Measurements from ENCODE around the gene TMEM88.
A peak's percentile ranks its signal among the peaks of the same experiment; 100 is the strongest.

Gene TMEM88

GRCh38 chr17:7845359-7846062 is 9.4 kb upstream of the TMEM88 start:
- no peak for DNase-seq

DNA sequence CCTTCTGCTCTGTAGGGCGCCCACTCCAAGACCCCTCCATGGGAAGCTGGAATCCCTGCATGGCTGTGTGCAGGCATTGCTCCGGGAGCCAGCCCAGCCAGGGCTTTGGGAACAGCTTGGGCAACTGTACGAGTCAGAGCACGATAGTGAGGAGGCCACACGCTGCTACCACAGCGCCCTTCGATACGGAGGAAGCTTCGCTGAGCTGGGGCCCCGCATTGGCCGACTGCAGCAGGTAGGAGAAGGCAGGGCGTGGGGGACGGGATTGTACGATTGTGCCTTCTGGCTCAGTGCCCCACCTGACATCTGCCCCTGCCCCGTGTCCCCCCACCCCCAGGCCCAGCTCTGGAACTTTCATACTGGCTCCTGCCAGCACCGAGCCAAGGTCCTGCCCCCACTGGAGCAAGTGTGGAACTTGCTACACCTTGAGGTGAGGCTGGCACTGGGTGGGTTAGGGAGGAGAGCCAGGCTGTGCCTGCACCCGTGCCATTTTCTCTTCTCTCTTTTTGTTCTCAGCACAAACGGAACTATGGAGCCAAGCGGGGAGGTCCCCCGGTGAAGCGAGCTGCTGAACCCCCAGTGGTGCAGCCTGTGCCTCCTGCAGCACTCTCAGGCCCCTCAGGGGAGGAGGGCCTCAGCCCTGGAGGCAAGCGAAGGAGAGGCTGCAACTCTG is 8.7 kb upstream of the TMEM88 start:
- no peak for DNase-seq

DNA sequence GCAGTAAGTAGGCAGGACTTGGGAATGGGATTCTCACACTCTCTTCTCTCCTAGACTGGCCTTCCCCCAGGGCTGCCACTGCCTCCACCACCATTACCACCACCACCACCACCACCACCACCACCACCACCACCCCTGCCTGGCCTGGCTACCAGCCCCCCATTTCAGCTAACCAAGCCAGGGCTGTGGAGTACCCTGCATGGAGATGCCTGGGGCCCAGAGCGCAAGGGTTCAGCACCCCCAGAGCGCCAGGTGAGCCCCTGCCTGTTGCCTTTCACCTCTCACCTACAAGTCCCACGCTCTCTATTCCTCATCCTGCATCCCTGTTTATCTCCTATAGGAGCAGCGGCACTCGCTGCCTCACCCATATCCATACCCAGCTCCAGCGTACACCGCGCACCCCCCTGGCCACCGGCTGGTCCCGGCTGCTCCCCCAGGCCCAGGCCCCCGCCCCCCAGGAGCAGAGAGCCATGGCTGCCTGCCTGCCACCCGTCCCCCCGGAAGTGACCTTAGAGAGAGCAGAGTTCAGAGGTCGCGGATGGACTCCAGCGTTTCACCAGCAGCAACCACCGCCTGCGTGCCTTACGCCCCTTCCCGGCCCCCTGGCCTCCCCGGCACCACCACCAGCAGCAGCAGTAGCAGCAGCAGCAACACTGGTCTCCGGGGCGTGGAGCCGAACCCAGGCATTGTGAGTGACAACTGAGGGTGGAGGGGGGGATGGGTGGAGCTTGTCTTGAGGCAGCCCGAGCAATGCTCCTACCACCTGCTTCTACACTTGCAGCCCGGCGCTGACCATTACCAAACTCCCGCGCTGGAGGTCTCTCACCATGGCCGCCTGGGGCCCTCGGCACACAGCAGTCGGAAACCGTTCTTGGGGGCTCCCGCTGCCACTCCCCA is 7.9 kb upstream of the TMEM88 start:
- no peak for DNase-seq

GRCh38 chr17:7848131-7848579 is 6.7 kb upstream of the TMEM88 start:
- DNase-seq: no peak

DNA sequence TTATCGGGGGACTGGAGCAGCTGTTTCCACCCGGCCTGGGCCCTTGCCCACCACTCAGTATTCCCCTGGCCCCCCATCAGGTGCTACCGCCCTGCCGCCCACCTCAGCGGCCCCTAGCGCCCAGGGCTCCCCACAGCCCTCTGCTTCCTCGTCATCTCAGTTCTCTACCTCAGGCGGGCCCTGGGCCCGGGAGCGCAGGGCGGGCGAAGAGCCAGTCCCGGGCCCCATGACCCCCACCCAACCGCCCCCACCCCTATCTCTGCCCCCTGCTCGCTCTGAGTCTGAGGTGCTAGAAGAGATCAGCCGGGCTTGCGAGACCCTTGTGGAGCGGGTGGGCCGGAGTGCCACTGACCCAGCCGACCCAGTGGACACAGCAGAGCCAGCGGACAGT is 6.1 kb upstream of the TMEM88 start:
- DNase-seq: no peak

- DNase-seq: no peak
Measured at GRCh38 chr17:7849130-7849750, 5.6 kb upstream of the TMEM88 start.

- no peak for DNase-seq
Measured at GRCh38 chr17:7849751-7850504, 4.9 kb upstream of the TMEM88 start.

DNA sequence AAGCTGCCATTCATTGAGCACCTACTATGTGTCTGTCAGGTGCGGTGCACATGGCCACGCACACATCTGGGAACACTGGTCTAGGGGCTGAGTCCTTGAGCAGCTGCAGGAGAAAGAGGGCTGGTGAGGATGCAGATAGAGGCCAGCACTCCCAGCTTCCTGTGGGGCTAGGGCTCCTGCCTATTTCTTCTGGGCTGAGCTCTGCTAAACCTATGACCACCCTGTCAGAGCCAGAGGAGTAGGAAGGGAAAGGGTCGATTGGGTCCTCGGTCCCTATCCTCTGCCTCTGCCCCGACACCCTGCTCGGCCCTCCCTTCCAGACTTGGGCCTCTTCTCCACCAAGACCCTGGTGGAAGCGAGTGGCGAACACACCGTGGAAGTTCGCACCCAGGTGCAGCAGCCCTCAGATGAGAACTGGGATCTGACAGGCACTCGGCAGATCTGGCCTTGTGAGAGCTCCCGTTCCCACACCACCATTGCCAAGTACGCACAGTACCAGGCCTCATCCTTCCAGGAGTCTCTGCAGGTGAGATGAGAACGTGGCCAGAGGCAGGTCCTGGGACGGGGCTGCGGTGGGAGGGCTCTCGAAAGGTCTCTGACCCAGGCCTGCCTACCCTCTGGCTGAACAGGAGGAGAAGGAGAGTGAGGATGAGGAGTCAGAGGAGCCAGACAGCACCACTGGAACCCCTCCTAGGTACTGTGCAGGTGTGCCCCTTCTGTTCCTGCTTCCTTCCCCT is 4.0 kb upstream of the TMEM88 start:
- DNase-seq: no peak

- DNase-seq: peak; percentile 78
Measured at GRCh38 chr17:7851438-7852261, 3.2 kb upstream of the TMEM88 start.

GRCh38 chr17:7852262-7852670 is 2.6 kb upstream of the TMEM88 start:
- DNase-seq: no peak

GRCh38 chr17:7852919-7853690 is 1.8 kb upstream of the TMEM88 start:
- DNase-seq: no peak

- DNase-seq: no peak
Measured at GRCh38 chr17:7853691-7854038, 1.2 kb upstream of the TMEM88 start.

- no peak for DNase-seq
Measured at GRCh38 chr17:7854078-7854777, 638 bp upstream of the TMEM88 start.

DNA sequence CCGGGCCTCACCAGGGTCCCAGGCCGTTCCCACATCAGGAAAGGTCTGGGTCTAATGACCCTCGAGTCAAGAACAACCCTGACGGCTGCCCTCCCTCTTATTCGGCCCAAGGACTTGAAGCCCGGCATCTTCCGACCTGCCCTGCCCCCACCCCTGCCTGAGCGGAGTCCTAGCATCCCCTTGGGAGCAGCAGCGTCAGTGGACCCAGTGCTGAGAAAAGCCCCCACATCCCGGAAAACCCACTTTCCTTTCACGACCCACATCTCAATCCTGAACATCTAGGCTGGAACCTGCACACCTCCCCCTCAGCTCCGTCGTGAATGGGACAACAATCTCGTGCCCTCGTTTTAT is 769 bp downstream of the TMEM88 start:
- no peak for DNase-seq

DNA sequence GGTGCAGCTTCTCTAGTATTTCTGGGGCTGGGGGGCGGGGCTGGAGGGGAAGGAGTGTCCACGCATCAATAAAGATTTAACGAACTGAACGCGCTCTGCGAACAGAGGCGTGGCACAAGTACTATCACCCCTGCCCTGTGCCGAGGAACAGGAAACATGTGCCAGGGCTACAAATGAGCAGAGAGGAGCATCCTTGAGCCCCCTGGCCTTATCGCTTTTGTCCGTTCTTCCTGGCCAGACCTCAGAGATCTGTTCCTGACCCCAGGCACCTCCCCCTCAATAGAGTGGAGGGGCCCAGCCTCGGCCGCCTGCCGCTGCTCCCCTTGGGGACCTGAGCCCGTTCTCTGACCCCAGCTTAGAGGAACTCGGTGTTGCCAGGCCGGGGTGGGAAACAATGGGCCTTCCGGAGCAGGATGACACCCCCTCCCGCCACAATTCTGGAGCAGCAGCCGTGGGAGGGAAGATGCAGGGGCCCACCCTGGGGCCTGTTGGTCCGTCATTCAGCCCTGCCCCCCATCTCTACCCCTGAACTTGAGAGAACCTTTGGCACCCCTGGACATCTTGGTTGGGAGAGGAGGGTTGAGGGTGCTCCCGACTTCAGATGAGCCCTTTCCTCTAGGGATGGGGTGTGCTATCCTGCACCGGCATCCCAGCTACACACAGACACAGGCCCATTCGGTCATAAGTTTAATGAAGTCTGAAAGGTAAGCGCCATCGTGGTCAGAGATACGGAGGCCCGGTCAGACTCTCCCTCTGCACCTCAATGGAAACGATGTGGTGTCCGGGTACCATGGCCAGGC is 1.3 kb downstream of the TMEM88 start:
- DNase-seq: peak; percentile 38

DNA sequence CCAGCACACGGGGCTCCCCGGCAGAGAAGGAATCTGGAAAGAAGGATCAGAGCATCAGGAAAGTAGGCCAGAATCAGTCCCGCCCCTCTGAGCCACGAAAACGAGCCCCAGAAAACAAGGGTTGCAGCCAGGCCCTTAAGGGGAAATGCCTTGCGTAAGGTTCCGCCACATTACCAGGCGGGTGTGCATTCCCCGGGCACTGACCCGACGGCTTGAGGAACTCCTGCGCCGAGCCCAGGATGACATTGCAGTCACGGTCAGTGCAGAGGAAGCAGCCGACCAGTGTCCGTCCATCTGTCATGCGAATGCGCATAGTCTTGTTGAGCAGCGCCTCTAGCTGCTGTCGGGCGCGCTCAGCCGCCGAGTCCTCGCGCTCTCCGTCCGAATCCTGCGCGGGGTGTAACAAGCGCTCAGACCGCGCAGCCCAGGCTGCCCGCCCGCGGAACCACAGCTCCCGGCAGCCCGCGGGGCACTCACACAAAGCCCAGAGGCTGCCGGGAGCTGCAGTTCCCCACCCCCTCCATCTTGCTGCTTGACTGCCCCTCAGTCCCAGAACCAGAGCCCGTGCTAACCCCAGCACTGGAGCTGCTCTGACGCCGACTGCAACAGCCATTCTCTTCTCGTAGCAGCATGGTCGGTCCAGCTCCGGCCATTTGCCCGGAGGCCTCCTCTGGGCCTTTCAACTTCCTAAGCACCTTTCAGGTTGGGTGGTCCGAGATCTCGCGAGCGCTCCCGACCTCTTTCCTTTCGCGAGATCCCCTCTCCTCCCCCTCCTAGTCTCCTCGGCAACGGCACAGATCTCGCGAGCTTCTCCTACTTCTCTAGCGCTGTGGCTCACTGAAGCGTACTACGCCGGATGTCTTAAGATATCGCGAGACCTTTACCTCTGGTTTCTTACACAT is 2.2 kb downstream of the TMEM88 start, which contains the start of gene NAA38:
TSS of gene NAA38 (minus strand) at position 749 of the 902 bp plus-strand sequence. CDS start at position 653, 96 bp downstream.
- peak; percentile 100 for DNase-seq
